ENCODE data around the gene PLEKHA8.

- TF ChIP-seq CEBPB (IDR thresholded peaks at IDR 0.05; ENCODE audit: low read depth, low read length), result no peak
- no peak for TF ChIP-seq CTCF (IDR thresholded peaks at IDR 0.05; ENCODE audit: control extremely low read depth in 1 of 3, insufficient read depth in 1 of 3, low read depth in 1 of 3, low read length in 3 of 3)
- no peak for TF ChIP-seq ZNF274 (IDR thresholded peaks at IDR 0.05; ENCODE audit: borderline replicate concordance, extremely low read depth, low read length)
- TF ChIP-seq POLR2A (IDR thresholded peaks at IDR 0.05; ENCODE audit: control extremely low read depth in 1 of 2, low read depth in 2 of 2, low read length in 2 of 2), result no peak
Observed at GRCh38 chr7:30018451-30018850, 9.8 kb upstream of the PLEKHA8 start.
